ENCODE measurements around the gene ESM1. TPM values are rescaled to one million over a fixed set of nuclear protein-coding genes. Genes with fewer than 3 reads are reported as not detected.
A peak's percentile ranks its signal among the peaks of the same experiment; 100 is the strongest.

ESM1 gene
- total RNA-seq, 1 experiment from 2014 or later, result 0.98 TPM

DNA sequence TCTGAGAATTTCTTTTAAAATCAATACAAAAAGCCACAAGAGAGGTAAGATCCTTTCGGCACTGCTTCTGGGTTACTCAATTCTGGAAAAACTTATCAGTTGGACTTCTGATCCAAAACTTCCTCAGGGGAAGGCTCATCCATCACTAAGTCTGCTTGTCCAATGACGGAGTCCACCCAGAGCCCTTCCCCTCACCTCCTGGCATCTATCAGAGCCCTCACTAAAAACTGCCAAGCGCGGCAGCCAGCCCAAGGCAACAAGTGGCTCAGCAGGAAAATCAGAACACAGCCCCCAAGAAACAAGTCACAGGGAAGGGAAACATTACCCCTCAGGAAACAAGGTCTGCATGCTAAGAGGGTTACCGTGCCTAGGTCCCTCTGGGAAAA, 869 bp upstream of the ESM1 start:
- DNase-seq (ENCODE audit: low read depth), result no peak

DNA sequence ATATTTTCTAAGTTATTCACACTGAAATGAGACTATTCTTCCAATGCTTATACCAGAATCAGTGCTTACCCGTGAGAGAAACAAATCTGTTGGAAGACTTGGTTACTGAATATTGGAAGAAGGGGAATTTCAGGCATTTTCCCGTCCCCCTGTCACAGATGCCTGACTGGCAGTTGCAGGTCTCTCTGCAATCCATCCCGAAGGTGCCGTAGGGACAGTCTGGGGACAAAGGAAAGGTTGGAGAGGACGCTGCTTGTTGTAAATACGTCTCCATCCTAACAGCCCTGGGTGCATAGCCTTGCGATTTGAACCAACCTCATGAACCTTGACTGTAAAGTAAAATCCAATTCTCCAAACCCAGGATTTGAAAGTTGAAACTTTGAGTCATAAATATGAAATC, 3.5 kb downstream of the ESM1 start:
- DNase-seq (ENCODE audit: low read depth), result no peak

DNA sequence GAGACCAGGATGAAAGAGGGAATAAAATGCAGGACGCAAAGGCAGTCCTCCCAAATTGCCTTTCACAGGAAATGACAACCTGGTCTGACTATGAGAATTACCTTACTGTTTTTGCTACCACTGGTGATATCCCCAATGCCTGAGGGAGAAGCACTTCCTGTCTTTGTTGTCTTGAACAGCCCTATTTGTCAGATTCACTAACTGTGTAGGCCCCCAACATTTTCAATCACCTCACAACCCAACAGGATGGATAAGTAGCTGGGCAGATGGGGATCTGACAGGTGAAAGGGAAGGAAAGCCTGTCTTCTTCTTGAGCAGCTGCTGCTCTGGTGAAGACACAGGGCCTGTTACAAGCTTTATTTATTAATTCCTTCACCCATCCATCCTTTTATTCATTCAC, 9.7 kb downstream of the ESM1 start:
- DNase-seq (ENCODE audit: low read depth), result no peak

DNA sequence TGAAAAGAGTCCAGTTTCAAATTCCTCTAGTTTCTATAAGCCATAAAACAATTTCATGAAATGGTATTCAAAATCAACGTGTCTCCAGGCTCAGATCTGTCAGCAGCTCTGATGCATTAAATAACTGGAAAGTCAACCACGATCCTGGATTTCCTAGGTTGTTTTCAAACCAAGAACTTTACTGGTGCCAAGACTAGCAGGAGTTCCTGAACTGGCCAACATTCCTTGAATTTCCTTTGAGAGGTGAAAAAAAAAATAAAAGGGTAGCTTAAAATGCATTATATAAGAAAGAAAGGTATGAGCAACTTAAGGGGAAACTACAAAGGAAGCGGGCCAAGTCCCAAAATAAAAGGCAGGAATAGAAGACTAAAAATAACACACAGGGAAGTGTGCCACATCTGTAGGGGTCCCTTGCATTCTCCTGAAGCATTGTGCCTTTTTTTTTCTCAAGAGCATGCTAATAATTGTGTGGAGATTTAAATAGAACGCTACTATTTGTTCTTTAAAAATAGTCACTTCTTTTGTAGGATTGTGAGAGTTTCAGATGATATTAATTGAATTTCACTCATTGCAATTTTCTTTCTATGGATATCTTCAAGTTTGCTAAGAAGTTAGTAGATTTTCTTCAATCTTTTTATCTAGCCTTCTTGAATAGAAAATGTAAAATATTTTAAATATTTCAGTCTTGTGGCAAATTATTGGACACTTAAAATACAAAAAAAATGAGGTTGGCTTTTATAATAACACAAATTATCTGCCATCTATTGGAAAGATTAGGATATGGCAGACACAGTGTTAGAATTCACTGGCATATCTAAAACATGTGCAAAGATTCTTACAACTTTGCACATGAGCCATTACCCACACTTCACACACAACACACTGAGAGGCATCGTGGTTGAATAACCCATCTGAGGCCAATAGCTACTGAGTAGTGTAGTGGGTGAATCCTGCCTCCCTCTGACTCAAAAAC, 15.3 kb downstream of the ESM1 start:
- DNase-seq (ENCODE audit: low read depth), result no peak

DNA sequence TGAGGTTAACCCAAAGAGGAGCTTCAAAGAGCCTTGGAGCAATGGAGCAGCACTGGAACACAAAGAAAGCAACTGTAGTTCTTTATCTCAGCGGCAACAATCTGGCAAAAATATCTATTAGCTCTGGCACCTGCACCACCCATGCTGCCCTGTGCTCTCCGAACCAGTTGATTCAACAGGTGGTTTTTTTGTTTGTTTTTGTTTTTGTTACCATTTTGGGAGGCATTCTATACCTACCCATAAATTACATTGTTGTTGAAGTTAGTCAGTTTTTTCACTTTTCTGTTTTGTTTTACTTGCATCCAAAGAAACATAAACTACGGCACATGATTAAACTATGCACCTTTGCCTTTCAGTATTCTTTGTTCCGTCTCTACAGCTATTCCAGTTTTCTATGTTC, 16.2 kb downstream of the ESM1 start:
- no peak for DNase-seq (ENCODE audit: low read depth)

DNA sequence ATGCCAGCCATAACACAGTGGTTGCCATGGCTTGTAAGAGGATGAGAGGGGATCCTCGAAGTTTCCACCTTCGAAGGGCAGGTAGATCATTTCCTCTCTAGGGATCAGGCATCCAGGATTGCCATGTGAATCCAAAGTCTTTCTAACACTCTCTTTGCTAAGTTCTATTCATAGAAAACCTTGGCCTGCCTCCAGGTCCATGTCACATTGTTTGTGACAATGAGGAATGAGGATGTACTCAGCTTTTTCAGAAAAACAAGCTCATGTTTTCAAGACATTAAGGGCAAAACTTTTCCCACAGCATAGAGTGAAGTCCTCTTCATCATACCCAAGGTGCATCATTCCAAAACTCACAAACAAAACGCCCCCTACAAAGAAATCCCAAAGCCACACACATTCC, 19.6 kb downstream of the ESM1 start:
- DNase-seq (ENCODE audit: low read depth), result no peak

DNA sequence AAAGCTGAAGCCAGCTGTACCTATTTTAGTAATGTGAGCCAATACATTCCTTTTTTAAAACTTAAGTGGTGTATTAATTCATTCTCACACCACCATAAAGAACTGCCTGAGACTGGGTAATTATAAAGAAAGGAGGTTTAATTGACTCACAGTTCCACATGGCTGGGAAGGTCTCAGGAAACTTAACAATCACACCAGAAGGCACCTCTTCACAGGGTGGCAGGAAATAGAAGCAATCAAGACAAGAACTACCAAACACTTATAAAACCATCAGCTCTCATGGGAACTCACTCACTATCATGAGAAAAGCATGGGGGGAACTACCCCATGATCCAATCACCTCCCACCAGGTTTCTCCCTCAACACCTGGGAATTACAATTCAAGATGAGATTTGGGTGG, 21.0 kb downstream of the ESM1 start:
- DNase-seq (ENCODE audit: low read depth), result no peak

DNA sequence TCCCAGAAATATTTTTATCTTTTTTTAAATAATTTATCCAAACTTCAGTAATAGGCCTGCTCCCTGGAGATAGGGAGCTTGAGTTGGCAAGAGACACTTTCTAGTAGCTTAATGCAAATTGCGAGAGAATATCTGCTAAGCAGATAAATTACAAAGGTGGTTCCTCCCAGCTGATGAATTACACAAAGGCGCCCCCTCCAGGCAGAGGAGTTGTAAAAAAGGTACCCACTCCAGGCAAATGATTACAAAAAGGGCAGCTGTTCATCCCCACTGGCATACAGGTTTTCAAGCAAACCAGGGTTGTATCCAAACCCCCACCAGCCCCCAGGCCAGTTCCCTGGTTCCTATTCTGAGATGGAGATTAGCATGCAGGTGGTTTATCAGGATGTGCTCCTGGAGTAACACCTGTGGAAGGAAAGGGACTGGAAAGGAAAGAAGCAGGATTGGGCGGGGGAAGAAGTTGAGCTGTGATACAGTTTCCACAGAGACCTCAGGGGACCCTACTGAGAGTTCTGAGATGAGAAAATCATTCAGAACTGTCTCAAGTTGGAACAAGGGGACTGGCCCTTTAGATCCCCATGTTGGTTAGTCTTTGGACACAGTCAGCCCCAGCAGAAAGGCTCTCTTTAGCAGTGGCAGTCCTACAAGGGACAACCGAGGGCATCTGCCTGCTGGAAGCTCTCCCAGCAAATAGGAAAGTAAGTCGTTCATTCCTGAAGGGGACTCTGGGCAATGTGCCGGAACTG, 25.5 kb downstream of the ESM1 start:
- peak; percentile 18 for DNase-seq (ENCODE audit: low read depth)

DNA sequence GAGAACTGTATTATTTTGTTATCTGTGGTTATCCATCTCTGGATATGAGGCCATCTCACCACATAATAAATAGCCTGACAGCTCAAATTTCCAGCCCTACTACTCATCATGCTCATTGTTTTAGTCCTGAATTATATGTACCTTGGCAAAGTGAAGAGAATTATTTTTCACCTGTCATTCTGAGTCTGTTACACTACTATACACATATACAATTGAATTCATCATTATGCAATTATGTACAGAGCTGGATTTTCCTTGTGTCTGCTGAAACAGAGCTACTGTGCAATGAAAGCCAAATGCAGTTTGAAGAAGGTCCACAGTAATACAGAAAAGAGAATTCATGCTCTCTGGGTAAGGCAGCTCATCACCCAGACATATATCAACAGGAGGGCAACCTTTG, 28.5 kb downstream of the ESM1 start:
- no peak for DNase-seq (ENCODE audit: low read depth)

DNA sequence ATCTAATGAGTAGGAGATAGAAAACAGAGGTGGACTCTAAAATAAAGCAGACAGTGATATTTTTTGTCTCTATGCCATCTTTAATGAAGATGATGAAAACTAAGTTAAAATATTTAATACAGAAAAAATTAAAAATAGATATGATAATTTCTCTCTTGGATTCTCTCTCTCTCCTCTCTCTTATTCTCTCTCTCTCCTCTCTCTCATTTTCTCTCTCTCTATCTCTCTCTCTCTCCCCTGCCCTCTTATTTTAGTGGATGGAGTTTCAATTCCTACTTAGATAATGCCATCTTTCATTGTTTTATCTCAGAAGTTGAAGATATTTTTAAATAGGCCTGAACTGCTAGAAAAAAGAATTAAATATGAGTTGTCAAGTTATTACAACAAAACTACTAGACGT, 38.2 kb downstream of the ESM1 start:
- no peak for DNase-seq (ENCODE audit: low read depth)

DNA sequence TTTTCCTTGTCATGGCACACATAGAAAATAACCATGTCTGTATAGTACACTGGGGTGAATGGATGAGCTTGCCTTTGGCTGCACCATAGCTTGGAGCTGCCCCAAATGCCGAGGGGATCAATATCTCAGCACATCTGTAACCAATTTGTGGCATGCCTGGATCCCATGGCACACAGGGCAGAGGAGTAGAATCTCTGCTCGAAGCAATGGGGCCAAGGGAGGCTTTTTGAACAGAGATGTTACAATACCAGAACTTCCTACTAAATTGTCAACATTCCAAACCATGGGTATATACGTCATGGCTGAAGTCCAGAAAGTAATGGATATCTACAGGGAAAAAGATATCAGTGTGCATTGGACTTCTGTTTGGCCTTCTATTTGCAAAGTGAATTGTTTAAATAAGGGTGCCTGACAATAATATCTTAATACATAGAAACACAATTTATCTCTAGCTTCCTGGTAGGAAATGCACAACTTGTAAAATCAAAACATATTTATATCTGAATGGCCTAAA, 39.0 kb downstream of the ESM1 start:
- DNase-seq (ENCODE audit: low read depth), result no peak

DNA sequence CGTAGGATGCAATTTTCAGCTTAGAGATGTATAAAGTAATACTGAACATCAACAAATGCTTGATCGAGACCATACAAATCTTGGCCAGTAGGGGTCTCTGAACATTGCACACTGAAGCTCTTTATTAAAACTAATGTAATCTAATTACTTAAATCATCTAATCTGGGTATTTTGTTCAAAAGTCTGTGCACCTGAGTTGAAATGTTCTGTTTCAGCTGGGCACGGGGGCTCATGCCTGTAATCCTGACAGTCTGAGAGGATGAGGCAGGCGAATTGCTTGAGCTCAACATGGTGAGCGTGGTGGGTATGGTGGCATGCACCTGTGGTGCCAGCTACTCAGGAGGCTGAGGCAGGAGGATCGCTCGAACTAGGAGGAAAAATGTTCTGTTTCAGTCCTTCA, 41.0 kb downstream of the ESM1 start:
- DNase-seq (ENCODE audit: low read depth), result peak; percentile 31

DNA sequence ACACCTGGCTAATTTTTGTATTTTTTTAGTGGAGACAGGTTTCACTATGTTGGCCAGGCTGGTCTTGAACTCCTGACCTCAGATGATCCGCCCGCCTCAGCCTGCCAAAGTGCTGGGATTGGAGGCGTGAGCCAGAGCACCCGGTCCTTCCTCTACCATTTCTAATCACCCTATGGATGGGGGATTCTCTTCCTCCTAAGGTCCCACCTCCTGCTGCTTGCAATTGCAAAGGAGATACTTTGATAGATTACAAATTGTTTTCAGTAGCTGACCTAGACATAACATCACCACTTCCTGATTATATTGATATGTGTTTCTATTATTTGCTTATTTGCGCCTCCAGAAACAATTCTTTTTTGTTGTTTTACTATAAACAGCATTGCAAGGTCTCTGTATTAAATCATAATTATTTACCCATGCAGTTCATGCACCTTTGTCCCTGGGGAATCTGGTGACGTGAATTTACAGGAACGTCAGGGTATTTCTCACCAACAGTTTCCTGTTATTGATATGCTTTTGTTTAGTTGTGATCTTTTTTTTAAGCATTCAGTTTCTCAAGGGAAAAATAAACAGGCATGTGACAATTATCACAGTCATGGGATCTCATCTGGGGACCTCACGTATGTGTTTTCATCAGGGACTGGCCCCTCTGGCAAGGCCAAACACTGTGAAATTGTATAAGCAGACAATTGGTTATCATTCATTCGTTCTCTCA, 43.2 kb downstream of the ESM1 start:
- DNase-seq (ENCODE audit: low read depth), result no peak

DNA sequence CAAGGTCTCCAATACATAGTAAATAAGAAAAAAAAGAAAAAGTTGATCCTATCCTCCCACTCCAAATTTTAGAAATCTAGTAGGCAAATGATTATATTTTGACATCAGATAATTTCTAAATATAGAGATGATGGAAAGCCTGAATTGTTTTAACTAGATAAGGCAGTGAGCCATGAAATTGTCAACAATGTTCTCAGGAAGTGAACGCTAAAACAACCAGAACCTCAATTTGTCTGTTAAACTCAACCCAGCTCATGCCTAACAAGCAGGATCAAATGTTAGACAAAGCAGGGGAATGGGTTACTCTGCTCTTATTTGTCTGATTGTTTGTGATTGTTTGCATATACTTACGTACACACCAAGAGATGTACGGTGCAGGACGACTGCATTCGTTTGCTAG, 49.2 kb downstream of the ESM1 start:
- no peak for DNase-seq (ENCODE audit: low read depth)

DNA sequence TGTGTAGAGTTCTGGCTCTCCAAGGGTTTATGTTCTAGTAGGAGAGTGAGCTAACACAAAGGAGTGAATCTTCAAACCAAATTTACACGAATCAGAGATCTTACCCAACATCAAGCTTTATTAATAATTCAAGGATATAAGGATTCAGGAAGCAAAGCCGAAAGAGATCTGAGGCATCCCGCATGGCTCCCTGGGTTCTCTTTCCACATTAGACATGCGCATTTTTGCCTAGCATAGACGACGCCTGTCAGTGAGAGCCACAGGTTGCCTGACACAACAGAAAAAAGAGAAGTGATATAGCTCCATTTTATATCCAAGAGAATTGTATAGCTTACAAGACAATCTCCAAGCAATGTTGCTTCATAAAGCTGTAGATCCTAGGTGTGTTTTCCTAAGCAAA, 52.6 kb downstream of the ESM1 start:
- no peak for DNase-seq (ENCODE audit: low read depth)

DNA sequence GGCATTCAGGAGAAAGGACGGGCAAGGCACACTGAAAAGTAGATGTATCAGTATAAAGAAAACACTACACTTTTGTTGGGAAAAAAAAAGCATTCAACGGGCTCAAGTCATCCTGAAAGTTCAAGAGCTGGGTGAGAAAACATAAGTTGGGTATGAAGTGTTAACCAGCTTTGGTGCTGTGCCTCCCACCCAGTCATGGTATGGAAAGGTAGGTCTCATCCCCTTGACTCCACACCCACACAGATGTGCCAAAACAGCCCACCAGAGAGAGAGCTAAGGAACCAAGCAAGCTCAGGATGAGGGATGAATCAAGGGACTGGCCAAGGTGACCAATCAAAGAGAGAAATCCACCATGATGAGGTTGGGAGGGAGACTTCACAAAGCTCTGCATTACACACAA, 54.7 kb downstream of the ESM1 start:
- no peak for DNase-seq (ENCODE audit: low read depth)

Other genes with a start within 250 kb of the ESM1 start
- not detected in 2 replicates for gene GZMK, start 38.7 kb upstream of the ESM1 start, total RNA-seq (2014; rRNA removed)
- not detected in 2 replicates for gene GZMA, start 117.1 kb upstream of the ESM1 start, total RNA-seq (2014; rRNA removed)
- 129 and 135 TPM in 2 replicates for gene GPX8, start 174.6 kb upstream of the ESM1 start, total RNA-seq (2014; rRNA removed)
- gene CDC20B, start 187.6 kb upstream of the ESM1 start, total RNA-seq (2014; rRNA removed), result not detected in 2 replicates
- 0.29 and 0.38 TPM in 2 replicates for gene MCIDAS, start 241.7 kb upstream of the ESM1 start, total RNA-seq (2014; rRNA removed)
- gene CCNO, start 248.0 kb upstream of the ESM1 start, total RNA-seq (2014; rRNA removed), result 0.23 and 0.32 TPM in 2 replicates